HT1080 (cell line): ENCODE measurements around the gene DDR2. TPM values are rescaled to one million over a fixed set of nuclear protein-coding genes. Genes with fewer than 3 reads are reported as not detected.
"Not testable (repeated sequence)": the region's sequence is repeated elsewhere in the genome, so short reads cannot be mapped to it uniquely, and the experiment has no call there.

Experiments used
- DNase-seq: peaks from one replicate; pipeline ENCODE4 v3.0.0-alpha.2; 2015; ENCODE audit warnings: low read depth
- total RNA-seq: library from RNA; depleted of rRNA; stranded (reverse); fragments of >200 nt; shearing (Covaris generic); gene quantifications from 2 replicates; pipeline ENCODE4 v1.2.3, GENCODE V29; 2014

DDR2 gene
- total RNA-seq, 1 experiment from 2014 or later, result 34.4 TPM

DNA sequence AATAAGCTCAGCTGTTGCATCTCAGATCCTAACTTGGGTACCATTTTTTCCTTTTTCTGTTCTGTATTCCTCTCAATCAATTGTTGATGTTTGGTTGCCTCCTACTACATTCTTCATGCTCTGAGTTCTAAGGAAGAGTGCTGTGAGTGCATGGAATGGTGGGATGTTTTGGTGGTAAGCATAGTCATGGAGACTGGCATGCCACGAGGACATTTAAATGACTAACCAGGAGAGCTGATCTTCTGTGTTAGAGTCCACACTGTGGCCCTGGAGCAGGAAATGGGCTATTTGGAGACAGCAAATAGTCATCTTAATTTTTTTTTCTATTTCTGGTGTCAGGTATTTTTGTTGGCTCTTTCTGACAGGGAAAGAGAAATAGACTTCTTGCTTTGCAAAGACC, 88.7 kb downstream of the DDR2 start:
- peak; percentile 72 for DNase-seq

DNA sequence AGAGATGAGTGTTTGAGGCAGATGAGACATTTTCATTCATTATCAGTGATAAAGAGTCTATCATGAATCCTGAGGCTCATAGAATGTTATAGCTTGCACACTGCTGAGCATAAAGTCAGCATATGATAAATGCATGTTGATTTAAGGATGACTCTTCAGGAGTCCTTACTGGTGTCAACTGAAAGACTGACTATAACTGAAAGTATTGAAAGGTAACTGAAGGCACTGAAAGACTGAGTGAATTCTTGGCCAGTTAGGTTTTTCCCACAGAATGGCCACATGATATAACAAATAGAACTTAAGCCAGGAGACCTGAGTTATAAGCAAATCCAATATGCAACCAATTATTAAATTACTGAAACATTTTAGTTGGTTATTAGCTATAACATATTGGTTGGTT, 89.2 kb downstream of the DDR2 start:
- DNase-seq, result no peak

GRCh38 chr1:162722036-162722435, 89.8 kb downstream of the DDR2 start:
- no peak for DNase-seq

DNA sequence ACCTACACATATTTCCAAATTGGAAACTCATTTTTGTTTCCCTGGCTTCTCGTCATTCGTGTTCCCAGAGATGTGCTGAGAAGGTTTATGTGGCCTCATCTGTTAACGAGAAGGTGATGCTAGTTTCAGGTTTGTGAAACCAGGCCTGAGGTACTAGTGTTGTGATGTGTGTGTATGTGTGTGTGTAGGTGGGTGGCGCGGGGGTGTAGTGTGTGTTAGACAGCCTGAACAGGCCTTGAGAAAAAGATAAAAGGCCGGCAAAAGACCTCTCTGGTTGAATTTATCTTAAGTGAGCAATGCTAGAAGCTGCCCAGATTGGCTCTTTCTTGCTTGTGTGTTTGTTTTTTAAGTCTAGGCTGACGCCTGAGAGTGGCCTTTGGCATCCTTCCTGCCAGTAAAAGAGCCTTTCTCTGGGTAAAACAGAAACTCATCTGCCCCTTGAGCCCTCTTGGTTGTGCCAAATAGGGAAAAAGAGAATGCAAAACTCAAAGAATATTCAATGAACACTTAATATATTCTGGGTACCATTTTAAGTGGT, 92.4 kb downstream of the DDR2 start:
- DNase-seq, result no peak

- no peak for DNase-seq
Observed at GRCh38 chr1:162725301-162725837, 93.1 kb downstream of the DDR2 start.

DNA sequence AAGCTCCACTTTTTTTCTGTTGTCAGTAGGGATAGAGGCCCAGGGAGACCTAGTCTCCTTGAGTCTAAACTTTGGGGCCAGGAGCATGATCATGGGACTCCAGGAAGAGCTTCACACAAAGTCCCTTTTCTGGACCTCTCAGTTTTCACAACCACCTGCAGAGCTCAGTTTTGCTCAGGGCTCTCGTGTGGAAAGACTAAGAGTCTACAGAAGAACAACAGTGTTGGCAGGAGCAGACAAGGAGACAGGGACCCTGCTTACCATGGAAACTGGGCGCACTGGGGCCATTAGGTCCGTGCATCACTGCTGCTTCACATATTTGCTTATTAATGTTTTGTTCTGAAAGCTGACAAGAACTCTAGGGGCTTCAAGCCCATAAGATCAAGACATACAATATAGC, 94.3 kb downstream of the DDR2 start:
- no peak for DNase-seq

GRCh38 chr1:162727493-162727892, 95.2 kb downstream of the DDR2 start:
- not testable (repeated sequence) for DNase-seq

DNA sequence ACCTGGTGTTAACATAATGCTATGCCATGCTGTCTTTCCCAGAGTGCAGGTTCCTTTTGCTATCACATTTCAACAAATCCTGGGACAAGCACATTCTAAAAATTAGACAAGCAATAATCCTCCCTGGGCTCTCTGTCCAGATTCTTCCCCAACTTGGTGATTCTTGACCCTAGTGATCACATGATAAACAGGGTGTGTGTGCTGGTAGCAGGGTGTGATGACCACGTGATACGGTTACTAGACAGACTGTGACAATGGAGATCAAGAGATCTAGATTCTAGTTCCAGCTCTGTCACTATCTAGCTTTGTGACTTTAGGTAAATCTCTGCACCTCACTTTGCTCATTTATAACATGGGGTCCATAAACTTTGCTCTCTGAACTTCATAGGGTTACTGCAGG, 96.3 kb downstream of the DDR2 start:
- DNase-seq, result no peak

DNA sequence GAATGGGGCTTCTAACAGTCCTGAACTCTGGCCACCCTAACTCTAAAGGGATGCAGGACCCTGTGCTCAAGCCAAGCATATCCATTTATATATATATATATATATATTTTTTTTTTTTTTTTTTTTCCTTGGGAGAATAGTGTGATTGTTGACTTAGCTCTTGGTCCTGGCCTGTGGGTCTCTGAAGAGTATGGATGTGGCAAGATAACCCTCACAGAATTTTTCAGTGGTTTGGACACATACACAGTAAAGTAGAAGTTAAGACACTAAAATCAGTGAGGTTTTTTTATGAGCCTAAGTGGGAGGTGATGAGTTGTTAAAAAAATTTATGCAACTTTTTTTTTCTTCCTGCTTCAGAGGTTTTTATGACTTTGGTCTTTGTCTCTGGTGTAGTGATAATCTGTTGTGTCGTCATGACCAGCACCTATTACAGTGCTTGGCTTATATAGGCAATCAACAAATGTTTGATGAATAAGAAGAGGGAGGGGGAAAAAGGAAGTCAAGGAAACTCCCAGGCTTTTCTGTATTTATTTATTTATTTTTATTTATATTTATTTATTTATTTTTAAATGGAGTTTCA, 97.0 kb downstream of the DDR2 start:
- DNase-seq, result not testable (repeated sequence)

GRCh38 chr1:162732094-162732493, 99.8 kb downstream of the DDR2 start:
- no peak for DNase-seq

GRCh38 chr1:162732566-162733335, 100.5 kb downstream of the DDR2 start:
- no peak for DNase-seq

DNA sequence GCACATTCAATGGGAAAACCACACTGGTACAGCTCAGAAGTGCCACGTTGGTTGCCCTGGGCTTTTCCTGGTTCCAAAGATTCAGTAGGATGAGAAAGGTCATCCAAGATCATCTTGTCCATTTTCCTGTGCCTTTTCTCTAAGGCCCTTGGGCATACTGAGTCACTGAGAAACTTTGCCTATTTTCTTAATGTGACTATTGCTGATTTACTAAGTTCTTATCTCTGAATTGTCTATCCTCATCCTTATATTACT, 101.0 kb downstream of the DDR2 start:
- DNase-seq, result no peak

DNA sequence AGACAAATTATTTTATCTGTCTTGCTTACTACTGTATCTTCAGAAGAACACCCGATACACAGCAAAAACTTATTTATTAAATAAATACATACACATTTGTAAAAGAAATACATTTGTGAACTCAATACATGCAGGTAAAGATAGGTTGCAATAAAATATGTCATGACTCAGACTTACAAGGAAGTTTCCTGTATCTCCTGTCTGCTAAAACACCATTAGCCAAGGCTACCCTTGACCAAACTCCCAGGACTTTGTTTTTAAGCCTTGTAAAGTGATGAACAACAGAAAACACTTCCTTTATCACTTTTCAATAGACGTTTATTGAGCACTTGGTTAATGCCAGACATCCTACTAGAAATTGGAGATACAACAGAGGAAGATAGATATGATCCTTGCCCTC, 101.8 kb downstream of the DDR2 start:
- DNase-seq, result no peak

DNA sequence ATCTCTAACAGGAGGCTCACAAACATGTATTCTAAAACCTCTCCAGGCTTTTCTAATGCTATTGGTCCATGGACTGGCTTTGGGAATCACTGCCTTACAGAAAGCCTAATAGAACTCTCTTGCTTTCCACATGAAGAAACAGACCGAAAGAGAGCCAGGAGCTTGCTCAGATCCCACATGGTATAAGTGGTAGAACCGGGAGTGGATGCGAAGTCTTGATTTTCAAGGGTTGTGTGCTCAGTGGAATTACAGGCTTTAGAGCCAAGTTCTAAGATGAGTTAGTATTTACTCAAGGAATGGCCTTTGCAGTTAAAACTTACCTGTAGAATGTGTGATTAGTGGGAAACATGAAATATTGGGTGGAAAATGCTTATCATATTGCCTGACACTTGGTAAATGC, 103.9 kb downstream of the DDR2 start:
- DNase-seq, result no peak

DNA sequence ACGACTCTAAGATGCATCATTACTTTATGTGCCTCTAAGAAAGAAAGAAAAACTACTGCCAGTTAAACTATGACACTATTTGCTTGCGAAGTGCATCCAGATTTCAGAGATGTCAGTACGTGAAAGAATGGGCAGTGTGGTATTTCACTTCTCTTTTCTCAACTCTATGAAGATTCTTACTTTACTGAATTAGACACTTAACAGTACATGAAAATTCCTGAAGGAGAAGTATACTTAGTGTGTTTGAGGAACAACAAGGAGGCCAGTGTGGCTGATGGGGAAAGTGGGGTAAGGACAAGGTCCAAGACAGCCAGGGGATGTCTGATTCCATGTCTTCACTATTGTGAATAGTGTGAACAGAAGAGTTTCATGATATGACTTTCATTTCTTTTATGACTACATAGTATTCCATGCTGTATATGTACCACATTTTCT, 104.4 kb downstream of the DDR2 start:
- no peak for DNase-seq

- no peak for DNase-seq
Observed at GRCh38 chr1:162740755-162741154, 108.5 kb downstream of the DDR2 start.

DNA sequence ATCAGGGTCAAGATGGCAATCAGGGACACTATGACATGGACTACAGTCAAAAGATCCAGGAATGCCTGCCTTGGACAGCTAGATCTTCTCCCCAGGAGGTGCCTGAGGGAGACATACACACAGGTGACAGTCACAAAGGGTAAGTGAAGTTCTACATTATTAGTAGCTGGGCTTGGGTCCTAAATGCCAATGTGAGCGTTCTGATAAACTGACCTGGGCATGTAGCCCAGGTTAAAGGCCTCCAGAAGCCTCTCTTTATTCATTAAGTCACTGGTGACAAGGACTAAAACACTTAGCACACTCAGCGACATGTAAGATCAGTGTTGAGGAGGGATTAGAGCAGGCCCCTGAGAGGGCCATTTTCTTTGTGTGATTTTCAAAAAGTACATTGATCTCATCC, 109.3 kb downstream of the DDR2 start:
- DNase-seq, result no peak

- DNase-seq, result not testable (repeated sequence)
Observed at GRCh38 chr1:162746264-162746942, 114.1 kb downstream of the DDR2 start.

GRCh38 chr1:162753001-162753658, 120.9 kb downstream of the DDR2 start:
- peak; percentile 23 for DNase-seq

DNA sequence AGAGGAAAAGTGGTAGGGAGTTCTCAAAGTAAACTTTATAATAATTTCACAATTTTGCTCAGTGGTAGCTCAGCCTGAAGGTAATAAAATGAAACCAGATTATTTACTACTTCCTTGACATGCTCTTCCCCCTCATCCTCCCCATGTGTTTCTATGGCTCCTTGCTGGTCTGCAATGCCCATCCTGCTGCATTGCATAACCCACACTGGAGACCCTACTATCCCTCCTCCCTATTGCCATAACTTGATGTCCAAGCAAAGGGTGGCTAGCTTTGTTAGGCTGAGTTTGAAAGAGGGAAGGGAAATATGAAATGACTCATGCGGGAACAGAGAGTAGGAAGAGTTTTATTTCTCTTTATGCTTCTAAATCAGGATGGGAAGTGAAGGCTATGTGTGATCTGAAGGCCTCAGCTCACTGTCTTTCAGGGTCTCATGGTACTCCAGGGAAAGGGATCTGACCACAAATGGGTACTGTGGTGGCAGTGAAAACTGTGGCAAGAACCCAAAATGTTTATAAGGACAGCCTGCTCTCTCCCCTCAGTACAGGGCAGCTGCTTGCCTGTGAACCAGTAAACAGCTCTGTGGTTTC, 121.8 kb downstream of the DDR2 start:
- DNase-seq, result peak; percentile 62

DNA sequence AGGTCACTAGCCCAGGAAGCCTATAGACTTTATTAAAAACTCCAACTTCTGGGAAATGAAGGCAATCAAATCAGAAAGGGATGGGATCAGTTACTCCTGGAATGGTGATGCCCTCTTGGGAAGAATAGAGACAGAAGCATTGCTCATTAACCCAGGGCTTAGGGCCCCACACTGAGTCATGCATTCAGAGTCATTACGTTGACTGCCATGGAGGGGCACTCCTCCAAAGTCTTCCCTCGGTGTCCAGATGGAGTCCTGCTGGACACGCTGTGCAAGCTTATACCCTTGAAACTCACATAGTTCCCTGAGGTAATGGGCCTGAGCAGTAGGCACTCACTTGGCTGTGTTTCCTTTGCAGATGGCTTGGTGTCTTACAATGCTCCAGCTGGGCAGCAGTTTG, 123.0 kb downstream of the DDR2 start:
- DNase-seq, result peak; percentile 43
